ENCODE results near the gene ADAD2. TPM values are rescaled to one million over a fixed set of nuclear protein-coding genes. Genes with fewer than 3 reads are reported as not detected.

The ADAD2 gene
- total RNA-seq (2022; extraction: Qiagen RNA extraction; ENCODE audit: low read depth): not detected in 5 replicates

DNA sequence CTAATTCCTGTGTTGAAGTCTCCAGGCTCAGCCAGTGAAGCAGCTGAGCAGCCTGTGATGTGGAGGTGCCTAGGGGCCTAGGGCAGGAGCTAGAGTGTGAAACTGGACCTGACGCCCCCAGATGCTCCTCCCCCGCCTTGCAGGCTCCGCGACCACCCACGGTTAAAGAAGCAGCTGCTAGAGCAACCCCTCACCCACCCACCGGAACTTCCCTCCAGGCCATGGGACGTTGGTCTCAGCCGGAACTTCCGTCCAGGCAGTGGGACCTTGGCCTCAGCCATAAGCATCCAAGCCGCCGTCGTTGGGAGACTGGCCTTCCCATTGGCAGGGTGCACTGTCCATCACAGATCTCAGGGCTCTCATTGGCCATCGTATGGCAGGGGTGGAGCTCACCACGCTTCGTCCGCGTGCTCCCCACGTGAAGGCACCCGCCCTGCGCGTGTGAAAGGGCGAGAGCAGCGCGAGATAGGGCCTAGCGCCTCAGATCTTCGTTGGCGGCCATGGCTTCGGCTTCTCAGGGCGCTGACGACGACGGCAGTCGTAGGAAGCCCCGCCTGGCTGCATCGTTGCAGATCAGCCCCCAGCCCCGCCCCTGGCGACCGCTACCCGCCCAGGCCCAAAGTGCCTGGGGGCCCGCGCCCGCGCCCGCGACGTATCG lies at the start of gene ADAD2:
ADAD2 (plus strand) TSS at position 427 of the 658 bp plus-strand sequence; CDS start at position 501, 74 bp downstream.

DNA sequence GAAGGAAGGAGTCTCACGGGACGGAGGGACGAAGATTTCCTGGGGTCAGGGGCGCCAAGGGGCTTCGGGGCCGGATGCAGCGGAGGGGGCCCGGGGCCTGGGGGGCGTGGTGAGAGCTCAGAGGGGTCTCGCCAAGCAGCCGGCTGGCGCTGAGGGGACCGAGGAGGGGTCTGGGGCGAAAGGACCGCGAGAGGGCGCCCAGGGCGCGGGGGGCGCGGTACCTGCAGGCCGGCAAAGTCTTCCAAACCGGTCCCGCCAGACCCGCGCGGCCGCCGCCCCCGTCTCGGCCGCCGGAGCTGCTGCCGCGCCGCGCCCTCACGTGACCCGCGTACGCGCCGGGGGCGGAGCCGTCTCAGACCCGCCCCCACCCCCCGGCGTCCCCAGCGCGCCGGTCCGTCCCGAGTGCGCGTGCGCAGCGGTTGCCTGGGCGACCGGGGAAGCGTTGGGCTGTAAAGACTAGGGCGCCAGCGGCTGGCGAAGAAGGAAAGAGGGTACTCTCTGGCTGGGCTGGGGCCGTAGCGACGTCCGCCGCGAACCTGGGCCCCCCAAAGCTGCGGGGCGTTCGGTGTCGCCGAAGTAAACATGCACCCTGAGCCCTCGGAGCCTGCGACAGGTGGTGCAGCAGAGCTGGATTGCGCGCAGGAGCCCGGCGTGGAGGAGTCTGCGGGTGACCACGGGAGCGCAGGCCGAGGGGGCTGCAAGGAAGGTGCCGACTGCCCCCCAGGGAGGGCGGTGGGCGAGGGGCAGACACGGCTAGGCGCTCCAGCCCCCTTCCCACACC lies 45.9 kb upstream of the ADAD2 start, which contains the start of the genes DNAAF1 and HSDL1:
DNAAF1 (plus strand) TSS at position 450 of the 781 bp plus-strand sequence; CDS start at position 583, 133 bp downstream.
HSDL1 (minus strand) TSS at position 319 of the 781 bp plus-strand sequence. CDS start 13,856 bp downstream, outside the sequence.

DNA sequence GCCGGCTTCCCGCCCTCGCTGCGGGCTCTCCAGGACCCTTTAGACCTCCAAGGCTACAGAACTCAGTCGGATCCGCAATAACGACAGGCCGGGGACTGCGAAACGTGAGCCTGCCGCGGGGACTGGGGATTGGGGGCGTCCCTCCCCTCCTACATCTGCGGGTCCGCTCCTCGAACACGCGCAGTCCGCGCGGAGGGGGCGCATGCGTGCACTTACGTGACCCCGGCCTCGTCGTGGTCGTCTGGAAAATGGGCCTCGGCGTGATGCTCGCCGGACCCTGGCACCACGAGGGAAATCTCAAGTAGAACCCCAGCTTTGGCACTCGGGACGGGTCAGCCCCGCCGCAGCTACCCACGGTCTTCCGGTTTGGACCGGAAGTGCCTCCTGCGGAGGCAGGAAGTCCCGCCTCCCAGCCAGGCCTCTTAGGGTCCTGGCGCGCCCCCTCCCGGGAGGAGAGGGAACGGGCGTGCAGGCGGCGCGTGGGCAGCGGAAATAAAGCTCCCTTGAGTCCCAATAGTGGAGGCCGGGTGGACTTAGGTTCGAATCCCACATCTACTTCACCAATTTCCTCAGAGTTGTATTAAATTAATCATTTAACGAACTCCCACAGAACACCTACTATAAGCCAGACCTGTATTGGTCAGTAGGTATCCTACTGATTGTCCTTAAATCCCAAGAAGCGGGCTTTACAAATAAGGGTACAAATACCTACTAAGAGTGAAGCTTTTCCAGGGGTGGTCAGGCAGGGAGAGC lies 4.1 kb upstream of the ADAD2 start, which contains the start of gene TAF1C:
TAF1C (minus strand) TSS at position 373 of the 753 bp plus-strand sequence. CDS start 2,069 bp downstream, outside the sequence.

DNA sequence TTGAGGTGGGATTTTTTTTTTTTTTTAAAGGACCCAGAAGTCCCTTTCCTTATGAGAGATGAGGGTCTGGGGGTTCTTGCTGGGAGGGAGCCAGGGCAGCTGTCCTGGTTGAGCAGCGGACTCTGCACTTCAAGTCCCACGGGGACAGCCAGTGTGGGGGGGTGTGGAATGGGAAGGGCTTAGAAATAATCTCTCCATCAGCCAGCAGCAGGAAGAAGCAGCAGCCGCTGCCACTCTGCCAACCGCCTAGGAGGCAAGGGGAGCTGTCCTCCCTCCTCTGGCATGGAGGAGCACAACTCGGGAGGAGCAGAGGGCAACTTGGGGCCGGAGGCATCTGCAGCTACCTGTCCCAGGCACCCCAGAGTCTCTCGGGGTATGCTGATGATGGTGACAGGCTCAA lies 49.0 kb downstream of the ADAD2 start, which contains the start of gene KCNG4:
KCNG4 (minus strand) TSS at position 104 of the 400 bp plus-strand sequence. CDS start 2,527 bp downstream, outside the sequence.

Other genes starting within 250 kb of the ADAD2 start
- gene OSGIN1, start 237.9 kb upstream of the ADAD2 start, total RNA-seq (2022; extraction: Qiagen RNA extraction; ENCODE audit: low read depth): 25.8 to 55.8 TPM (median 33.7 TPM) in 5 replicates
- gene NECAB2, start 222.9 kb upstream of the ADAD2 start, total RNA-seq (2022; extraction: Qiagen RNA extraction; ENCODE audit: low read depth): 1.2 to 3.2 TPM (median 2.7 TPM) in 5 replicates
- gene SLC38A8, start 148.4 kb upstream of the ADAD2 start, total RNA-seq (2022; extraction: Qiagen RNA extraction; ENCODE audit: low read depth): not detected in 5 replicates
- gene MBTPS1, start 74.2 kb upstream of the ADAD2 start, total RNA-seq (2022; extraction: Qiagen RNA extraction; ENCODE audit: low read depth): 36.9 to 45.0 TPM (median 43.4 TPM) in 5 replicates
- 16.7 to 20.9 TPM (median 17.6 TPM) in 5 replicates for gene HSDL1, start 46.0 kb upstream of the ADAD2 start, total RNA-seq (2022; extraction: Qiagen RNA extraction; ENCODE audit: low read depth)
- gene DNAAF1, start 45.8 kb upstream of the ADAD2 start, total RNA-seq (2022; extraction: Qiagen RNA extraction; ENCODE audit: low read depth): 0.17 to 0.50 TPM (median 0.35 TPM) in 5 replicates
- 21.7 to 30.5 TPM (median 26.3 TPM) in 5 replicates for gene TAF1C, start 4.1 kb upstream of the ADAD2 start, total RNA-seq (2022; extraction: Qiagen RNA extraction; ENCODE audit: low read depth)
- gene KCNG4, start 48.9 kb downstream of the ADAD2 start, total RNA-seq (2022; extraction: Qiagen RNA extraction; ENCODE audit: low read depth): not detected in 5 replicates
- gene WFDC1, start 103.7 kb downstream of the ADAD2 start, total RNA-seq (2022; extraction: Qiagen RNA extraction; ENCODE audit: low read depth): not detected in 5 replicates
- gene ATP2C2, start 177.4 kb downstream of the ADAD2 start, total RNA-seq (2022; extraction: Qiagen RNA extraction; ENCODE audit: low read depth): 0.08 to 0.17 TPM (median 0.09 TPM) in 3 of 5 replicates, not detected in the others